A549 (cell line): ENCODE measurements around the gene LRCOL1.

Source experiments
- EP300 ChIP-seq, 2 experiments: fragments of >200 bp; sonication (Bioruptor Twin); formaldehyde crosslinking; IDR thresholded peaks; 2 replicates in 1 of 2; 3 replicates in 1 of 2; pipeline ENCODE4 v1.6.1; 2016 to 2017
- JUN ChIP-seq, 2 experiments: fragments of >200 bp; sonication (Bioruptor Twin); formaldehyde crosslinking; IDR thresholded peaks; 2 replicates in 1 of 2; 3 replicates in 1 of 2; pipeline ENCODE4 v1.6.1; 2016 to 2017
- POLR2AphosphoS2 ChIP-seq: conservative IDR thresholded peaks from 2 replicates; pipeline ENCODE4 v1.6.1; 2012; ENCODE audit warnings: low read length, improper control_type of control experiment, inconsistent platforms
- TF ChIP-seq, protein P1 (sequence below): fragments of >200 bp; sonication (Bioruptor Twin); formaldehyde crosslinking; IDR thresholded peaks from 3 replicates; pipeline ENCODE4 v1.5.1; 2016
- TF ChIP-seq, protein P2 (sequence below): IDR thresholded peaks from 2 replicates; pipeline ENCODE4 v1.6.1; 2012

DNA sequence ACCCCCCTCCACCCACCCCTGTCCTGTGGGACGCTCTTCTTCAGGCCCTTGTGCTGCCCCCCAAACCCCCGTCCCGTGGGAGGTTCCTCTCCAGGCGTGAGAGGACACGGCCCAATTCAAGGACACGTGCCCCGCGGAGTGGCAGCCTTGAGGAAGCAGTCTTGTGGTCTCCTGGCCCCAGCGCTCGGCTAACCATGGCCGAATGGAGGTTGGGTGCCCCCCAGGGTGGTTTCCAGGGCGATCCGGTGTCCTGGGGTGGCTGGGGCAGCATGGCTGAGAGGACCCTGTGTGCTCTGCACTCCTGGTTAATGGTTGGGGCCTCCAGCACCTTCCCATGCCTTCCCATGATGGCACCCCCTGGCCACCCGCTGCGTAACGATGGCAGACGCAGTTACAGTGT lies 53.6 kb downstream of the LRCOL1 start:
- TF ChIP-seq, protein P1, sequence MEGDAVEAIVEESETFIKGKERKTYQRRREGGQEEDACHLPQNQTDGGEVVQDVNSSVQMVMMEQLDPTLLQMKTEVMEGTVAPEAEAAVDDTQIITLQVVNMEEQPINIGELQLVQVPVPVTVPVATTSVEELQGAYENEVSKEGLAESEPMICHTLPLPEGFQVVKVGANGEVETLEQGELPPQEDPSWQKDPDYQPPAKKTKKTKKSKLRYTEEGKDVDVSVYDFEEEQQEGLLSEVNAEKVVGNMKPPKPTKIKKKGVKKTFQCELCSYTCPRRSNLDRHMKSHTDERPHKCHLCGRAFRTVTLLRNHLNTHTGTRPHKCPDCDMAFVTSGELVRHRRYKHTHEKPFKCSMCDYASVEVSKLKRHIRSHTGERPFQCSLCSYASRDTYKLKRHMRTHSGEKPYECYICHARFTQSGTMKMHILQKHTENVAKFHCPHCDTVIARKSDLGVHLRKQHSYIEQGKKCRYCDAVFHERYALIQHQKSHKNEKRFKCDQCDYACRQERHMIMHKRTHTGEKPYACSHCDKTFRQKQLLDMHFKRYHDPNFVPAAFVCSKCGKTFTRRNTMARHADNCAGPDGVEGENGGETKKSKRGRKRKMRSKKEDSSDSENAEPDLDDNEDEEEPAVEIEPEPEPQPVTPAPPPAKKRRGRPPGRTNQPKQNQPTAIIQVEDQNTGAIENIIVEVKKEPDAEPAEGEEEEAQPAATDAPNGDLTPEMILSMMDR, result no peak
- TF ChIP-seq POLR2AphosphoS2 (no peak), JUN (IDR thresholded peaks at IDR 0.05) (no peak), EP300 (IDR thresholded peaks at IDR 0.05) (no peak)
- TF ChIP-seq, protein P2, sequence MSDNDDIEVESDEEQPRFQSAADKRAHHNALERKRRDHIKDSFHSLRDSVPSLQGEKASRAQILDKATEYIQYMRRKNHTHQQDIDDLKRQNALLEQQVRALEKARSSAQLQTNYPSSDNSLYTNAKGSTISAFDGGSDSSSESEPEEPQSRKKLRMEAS, result no peak
